COLO829 (cell line): ENCODE data around the gene MED1.

Source experiments
- DNase-seq: peaks from one replicate; pipeline ENCODE4 v3.0.0; 2012; ENCODE audit warnings: low spot score

Gene MED1

GRCh38 chr17:39364236-39365025 lies 86.6 kb downstream of the MED1 start:
- DNase-seq, result no peak

GRCh38 chr17:39361064-39361463 lies 90.0 kb downstream of the MED1 start:
- DNase-seq, result no peak

GRCh38 chr17:39360537-39360936 lies 90.5 kb downstream of the MED1 start:
- no peak for DNase-seq

GRCh38 chr17:39359994-39360393 lies 91.1 kb downstream of the MED1 start:
- DNase-seq, result no peak

- no peak for DNase-seq
Observed at GRCh38 chr17:39357986-39358385, 93.1 kb downstream of the MED1 start.

- DNase-seq, result no peak
Observed at GRCh38 chr17:39357488-39357887, 93.6 kb downstream of the MED1 start.
